Dermis blood vessel endothelial cell (primary cell): ENCODE data around the gene TTLL10. TPM values are rescaled to one million over a fixed set of nuclear protein-coding genes. Genes with fewer than 3 reads are reported as not detected.
A peak's percentile ranks its signal among the peaks of the same experiment; 100 is the strongest.

Experiments used
- DNase-seq: peaks from one replicate; pipeline ENCODE4 v3.0.0; 2010
- total RNA-seq: library from RNA; depleted of rRNA; stranded (reverse); fragments of >200 nt; gene quantifications from 2 replicates; pipeline ENCODE4 v1.2.3, GENCODE V29; 2014

TTLL10 gene
- total RNA-seq, 1 donor from 2014 or later: not detected

DNA sequence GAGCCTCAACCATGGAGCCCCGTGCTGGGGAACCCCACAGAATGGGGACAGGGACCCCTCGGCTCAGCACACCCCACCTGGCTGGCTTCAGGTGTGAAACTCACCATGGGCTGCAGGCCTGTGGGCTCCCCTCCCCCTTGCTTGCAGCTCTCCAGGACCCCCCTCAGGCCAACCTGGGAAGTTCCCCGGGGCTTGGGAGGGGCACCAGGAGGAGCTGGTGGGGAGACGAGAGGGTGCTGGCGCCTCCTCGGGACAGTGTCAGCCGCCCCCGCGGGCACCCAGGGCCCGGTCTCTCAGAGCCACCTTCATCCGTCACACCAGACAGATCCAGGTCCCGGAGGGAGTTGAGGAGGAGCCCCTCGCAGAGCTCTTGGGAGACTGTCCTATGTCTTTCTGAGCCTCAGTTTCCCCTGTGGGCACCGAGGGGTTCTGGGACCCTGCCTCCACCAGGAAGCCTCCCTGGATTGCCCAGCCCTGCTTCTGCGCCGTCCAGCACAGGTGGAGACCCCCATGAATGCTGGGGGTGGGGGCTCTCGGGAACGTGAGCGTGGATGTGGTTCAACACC is 33.4 kb downstream of the TTLL10 start:
- no peak for DNase-seq

DNA sequence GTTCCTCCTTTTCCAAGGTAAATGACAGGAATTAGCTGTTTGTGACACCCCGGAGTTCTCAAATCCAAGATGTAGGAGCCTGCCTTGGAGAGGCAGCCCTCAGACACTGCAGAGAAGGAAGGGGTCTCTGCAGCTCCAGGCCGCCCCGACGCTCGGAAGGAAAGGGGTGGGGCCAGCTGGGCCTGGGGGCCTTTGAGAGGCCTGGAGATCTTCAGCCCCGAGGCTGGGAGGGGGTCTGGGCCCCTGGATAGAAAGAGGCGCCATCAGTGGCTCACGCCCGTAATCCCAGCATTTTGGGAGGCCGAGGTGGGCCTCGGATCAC is 33.9 kb downstream of the TTLL10 start:
- DNase-seq: no peak

DNA sequence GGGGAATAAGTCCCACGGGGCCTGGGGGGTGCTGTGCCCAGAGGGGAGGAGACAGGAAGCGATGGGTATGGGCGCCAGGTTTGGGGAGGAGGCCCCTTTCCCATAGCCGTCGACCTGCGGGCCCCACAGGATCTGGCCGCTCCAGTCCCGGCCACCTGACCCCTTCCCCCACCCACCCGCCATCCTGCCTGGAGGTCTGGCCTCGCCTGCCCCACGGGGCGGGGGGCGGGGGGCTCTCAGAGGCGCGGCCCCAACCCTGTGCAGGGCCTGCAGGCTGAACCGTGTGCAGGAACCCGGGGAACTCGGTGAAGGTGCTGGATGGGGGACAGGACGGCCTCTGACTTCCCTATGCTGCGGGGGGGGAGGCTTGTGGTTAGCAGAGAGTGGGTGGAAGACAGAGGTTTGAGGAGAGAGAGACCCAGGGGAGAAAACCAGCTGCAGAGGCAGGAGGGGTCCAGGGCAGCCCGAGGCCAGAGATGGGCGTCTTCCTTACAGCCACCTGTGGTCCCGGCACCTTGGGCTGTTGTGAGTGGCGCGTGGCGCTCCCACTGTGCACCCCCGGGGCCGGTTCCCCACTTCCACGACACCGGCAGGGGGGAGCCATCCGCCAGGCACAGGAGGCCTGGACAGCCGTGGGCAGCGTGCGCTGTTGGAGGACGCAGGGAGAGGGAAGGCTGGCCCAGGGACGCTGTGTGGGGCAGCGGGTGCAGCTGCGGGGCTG is 35.2 kb downstream of the TTLL10 start:
- DNase-seq: no peak

DNA sequence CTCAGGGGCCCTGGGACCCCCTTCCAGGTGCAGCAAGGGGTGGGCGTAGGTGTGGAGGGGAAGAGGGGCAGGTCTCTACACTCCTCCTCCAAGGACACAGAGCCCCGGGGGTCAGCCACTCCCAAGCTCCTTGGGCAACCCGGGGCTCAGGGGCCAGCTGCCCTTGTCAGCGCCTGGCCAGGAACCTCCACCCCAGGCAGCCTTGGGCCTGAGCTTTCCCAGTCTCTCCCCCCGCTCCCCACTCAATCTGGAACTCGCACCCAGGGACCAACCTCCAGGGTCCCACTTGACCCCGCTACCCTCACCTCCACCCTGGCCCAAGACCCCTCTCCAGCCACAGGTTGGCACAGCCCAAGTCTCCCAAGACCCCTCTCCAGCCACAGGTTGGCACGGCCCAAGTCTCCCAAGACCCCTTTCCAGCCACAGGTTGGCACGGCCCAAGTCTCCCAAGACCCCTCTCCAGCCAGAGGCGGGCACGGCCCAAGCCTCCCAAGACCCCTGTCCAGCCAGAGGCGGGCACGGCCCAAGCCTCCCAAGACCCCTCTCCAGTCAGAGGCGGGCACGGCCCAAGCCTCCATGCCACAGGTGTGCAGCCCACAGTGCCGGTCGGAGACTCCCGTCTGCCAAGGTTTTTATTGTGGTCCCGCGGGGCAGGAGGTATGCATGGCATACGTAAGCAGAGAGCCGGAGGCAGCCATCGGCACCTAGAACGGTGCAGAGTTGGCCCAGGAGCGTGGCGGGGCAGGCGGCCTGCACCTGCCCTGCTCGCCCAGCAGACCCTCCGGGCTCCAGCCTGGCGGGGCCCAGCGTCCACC is 37.3 kb downstream of the TTLL10 start:
- no peak for DNase-seq

DNA sequence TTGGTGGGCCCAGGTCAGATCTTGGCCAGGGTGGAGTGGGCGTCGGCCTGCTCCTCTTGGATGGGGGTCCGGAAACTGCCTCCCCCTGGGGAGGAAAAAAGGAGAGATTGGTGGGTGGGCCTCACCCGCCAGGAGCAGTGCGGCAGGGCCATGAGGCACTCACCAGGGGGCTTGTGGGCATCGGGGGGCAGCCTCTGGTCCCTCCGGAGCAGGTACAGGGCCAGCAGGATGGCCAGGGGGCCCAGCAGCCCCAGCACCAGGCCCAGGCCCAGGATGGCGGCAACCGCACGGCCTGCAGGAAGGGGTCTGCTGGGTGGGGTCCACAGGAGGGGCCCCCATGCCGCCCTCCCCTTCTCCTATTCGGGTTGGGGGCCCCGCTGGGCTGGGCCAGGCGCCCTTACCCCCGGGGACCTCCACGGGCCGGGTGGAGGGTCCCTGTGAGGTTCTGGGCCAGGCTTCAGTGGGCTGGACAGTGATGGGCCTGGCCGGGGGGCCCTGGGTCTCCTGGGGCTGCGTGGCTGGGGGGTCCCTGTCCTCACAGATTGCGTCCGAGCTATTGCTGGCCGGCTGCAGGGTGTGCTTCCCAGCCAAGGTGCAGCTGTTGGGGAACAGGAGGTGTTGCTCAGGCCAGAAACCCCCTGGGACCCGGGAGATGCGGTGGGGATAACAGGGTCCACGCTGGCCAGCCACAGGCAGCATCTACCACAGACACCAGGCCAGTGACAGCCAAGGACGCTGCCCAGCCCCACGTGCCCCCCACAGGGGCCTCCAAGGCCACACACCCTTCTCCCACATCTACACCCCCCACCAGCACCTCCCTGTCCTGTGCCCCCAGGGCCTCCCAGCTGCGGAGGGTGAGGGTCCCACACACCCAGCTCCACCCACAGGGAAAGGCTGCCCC is 38.1 kb downstream of the TTLL10 start:
- DNase-seq: no peak

DNA sequence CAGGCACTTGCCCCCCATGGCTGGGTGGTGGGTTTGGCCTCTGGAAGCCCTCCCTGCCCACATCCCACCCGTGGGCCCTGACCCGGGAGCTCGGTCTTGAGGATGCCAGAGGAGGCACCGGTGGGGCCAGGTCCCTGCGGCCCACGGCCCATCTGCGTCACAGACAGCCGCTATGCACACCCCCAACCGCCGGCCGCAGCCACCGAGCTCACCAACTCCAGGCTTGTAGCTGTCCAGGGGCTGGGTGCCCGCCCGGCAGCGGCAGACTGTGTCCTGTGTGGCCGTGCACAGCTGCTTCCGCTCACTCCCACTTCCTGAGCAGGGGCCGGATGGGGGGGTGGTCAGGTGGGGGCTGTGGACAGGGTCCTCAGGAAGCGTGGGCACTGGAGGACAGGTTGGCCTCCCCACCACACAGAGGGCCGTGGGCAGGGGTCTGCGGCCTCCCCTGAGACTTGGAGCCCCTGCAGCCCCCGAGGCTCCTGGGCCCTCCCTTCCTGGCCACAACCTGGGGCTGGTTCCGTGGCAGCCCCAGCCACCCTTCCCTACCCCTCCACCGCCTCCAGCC is 39.2 kb downstream of the TTLL10 start:
- DNase-seq: peak; percentile 81

DNA sequence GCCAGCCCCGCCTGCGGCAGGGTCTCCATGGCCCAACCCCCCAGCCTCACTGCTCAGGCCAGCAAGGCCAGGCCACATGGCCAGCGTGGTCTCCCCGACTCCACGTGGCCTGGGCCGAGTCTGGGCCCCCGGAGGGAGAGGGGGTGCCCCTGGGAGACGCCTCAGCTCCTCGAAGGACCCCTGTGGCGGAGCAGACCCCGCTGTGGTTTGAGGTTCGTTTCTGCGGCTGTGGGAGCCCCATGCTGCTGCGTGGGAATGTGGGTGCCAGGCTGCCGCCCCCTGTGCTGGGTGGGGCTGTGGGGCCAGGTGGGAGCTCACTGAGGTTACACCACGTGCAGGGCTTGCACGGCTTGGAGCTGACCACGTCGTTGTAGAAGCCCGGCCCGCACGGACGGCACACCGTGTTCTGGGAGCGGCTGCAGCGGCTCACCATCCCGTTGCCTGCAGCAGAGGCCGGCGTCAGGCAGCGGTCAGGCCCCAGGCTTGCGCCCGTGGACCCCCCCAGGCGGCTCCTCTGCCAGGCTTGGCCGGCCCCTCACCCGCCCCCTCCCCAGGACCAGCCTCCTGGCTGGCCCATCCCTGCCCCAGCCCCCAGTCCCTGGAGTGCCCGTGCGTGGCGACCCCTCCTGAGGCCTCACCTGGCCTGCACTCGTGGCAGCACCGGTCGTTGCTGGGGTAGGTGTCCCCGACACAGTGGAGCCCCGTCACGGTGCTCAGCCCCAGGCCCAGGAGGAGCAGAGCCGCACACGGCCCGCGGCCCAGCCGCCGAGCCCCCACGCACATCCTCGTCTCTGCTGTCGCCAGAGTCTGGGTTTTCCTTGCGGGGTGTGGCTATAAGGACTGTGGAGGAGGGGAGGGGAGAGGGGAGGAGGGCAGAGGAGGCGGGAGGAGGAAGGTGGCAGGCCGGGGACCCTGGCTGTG is 39.9 kb downstream of the TTLL10 start, which contains the start of gene TNFRSF4:
TSS of gene TNFRSF4 (minus strand) at position 809 of the 921 bp plus-strand sequence. CDS start at position 783, 26 bp downstream.
- DNase-seq: peak; percentile 23

DNA sequence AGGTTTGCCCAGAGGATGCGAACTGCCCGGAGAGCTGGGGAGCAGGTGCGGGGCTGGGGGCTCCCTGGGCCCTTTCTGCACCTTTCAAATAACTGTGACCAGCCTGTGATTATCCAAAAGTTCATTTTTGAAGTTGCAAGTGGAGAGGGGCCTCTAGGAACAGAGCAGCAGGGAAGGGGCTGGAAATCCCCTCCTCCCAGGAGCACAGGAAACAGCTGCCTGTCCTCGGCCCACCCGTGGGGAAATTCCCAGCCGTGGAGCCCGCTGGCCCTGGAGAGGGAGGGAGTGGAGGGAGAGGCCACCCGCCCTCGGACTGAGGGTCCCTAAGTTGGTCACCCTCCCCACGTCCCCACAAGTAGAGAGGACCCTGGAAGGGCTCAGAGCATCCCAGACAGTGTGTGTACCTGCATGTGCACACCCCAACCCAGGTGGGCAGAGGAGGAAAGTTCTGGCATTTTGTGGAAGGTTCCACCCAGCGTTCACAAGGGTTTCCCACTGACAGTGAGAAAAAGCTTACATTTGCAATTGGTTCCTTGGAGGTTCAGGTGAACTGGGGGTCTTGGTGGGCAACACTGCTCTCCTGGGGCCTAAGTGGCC is 41.5 kb downstream of the TTLL10 start:
- peak; percentile 50 for DNase-seq

DNA sequence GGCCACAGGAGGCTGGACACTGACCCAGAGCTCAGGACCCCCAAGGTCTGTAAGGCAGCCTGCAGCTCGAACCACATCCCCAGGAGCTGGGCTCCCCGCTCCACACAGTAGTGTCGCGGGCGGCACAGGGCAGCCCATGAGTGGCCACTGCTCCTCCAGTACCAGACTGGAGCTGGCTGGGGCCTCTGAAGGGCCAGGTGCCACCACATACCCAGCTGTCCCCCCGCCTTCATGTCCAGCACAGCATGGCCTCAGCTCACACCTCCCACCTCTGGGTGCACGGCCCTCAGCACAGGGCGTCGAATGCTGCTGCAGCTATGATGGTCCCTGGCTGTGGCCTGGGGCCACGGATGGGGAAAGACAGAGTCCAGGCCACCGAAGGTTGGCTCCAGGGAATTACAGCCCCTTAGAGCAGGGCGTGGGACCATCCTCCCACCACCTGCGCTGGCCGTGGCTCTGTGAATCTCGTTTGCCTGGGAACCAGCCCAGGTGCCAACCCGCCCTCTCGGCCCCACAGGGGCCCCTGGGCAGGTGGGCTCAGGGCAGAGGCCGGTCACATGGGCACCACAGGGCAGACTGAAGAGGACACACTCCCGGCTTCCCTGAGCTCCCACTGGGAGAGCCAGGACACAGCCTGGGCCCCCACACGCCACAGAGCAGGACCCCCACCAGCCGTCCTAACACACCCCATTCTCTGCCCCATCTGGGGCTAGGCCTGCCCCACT is 42.4 kb downstream of the TTLL10 start:
- no peak for DNase-seq

DNA sequence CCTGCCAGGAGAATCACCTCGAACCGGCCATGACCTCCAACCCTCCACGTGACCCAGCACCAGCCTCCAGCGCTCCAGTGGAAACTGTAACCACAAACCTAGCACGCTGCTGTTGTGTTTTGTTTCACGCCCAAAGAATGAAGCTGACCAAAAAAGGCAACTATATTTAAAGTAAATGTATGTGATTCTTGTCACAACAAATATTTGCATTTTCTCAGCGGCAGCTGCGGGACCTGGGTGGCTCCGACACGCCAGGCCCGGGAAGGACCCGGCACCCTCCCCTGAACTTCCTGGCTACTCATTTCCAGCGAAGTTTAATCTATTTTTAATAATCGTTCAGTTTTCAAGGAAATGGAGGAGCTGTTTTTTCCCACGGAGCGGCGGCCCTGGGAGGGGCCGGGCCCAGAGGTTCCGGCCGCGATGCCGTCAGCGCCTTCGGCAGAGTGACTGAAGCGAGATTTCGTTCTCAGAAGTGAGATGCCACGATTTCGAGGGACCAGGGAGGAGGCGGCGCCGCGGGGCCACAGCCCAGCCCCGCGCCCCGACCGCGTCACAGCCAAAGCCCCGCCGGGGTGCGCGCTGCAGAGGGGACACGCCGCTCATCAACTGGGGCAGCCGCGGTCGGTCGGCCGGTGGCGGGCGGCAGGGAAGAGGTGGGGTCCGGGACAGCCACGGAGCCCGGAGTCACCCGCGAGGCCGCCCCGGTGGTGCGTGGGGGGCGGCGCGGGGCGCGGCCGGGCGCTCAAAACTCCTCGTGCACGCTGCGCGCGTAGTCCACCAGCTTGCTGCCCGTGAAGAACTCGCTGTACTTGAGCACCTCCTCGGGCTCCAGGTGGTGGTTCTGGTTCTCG is 43.3 kb downstream of the TTLL10 start:
- DNase-seq: no peak

DNA sequence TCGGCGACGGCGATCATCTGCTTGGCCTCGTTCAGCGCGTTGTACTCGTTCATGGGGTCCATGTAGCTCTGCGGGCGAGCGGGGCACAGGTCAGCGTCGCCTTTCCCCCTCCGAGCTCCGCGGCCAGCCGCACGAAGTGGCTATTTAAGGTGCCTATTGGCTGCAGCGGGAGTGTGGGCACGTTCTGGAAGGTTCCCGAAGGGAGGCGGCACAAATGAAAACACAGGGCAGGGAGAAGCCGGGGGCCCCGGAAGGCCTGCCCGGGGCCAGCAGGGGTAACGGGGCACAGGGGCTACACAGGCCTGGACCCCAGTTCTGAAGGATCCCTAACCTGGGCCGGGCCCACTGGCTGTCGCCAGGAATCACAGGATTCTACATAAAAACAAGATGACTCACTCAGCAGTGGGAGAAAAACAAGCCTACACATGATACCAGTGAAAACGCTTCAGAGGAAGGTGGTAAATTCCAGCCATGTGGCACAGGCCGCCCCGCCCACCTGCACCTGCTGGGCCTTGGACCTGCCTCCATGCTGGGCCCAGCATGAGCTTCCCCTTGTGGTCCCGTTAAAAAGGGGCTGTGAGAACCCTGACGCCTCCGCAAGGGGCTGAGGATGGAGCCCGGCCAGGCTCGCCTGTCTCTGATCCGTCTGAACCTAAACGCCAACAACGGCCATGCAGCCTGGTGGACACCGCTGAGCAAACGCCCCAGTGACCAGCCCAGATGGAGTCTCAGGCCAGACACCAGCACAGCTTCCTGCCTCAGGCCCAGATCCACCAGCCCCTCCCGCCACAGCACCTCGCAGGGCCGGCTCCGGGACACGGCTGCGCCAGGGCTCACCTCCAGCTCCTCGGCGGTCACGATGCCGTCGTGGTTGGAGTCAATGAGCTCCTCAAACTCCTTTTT is 44.2 kb downstream of the TTLL10 start:
- DNase-seq: peak; percentile 62

DNA sequence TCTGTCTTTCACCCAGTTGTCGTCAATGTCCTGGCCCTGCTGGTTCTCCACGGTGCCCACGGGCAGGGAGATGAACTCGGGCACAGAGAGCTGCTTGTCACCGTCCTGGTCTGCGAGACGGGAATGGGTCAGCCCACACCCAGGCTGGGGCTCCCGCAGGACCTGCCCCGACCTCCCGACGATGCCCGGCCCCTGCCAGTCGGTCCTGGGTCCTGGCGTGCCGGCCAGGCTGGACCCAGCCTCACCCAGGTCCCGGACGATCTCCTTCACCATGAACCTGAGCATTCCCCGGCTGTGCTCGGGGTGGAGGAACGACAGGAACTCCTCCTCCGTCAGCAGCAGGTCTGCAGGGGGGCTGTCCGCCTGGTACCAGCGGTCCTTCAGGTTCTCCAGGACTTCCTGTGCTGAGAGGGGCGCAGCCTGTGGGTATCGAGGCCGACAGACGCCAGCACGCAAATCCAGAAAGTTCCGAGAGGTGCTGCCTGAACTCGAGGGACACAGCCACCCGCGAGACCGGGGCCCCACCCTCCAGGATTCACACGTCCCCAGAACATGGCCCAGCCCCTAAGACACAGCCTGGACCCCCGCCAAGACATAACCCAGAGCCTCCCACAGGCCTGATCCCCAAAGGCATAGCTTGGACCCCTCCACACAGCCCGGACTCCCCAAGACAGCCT is 45.0 kb downstream of the TTLL10 start:
- no peak for DNase-seq

DNA sequence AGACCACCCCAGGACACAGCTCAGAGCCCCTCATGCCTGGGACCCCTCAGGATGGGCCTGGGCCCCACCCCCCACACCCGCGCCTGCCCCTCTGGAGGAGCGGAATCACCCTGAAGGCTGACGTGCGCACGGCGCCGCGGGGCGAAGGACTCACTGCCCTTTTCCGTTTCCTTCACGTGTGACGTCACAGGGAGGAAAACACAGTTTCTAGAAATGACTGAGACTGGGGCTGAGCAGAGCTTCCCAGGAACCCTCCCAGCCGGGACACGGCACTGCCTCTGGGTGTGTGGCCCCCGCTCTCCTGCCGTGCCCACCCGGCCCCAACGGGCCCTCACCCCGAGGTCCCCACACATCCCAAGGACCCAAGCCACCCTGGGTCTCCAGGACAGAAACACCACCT is 45.7 kb downstream of the TTLL10 start:
- DNase-seq: no peak

DNA sequence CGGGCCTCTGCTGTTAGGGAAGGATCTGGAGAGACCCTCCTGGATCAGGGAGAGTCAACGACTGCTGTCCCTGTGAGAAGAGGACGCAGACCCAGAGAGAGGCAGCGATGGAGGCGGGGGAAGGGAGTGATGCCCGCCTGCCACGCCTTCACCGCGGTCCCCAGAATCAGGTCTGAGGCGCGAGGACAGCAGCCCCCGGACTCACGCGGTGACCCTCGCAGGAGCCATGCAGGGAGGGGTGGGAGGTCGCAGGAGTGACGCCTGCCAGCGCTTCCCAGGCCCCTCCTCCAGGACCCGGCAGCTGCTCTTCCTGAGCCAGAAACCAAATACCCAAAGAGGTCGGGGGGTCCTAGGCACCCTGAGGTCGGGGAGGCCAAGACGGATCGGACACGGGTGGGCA is 46.5 kb downstream of the TTLL10 start:
- no peak for DNase-seq

DNA sequence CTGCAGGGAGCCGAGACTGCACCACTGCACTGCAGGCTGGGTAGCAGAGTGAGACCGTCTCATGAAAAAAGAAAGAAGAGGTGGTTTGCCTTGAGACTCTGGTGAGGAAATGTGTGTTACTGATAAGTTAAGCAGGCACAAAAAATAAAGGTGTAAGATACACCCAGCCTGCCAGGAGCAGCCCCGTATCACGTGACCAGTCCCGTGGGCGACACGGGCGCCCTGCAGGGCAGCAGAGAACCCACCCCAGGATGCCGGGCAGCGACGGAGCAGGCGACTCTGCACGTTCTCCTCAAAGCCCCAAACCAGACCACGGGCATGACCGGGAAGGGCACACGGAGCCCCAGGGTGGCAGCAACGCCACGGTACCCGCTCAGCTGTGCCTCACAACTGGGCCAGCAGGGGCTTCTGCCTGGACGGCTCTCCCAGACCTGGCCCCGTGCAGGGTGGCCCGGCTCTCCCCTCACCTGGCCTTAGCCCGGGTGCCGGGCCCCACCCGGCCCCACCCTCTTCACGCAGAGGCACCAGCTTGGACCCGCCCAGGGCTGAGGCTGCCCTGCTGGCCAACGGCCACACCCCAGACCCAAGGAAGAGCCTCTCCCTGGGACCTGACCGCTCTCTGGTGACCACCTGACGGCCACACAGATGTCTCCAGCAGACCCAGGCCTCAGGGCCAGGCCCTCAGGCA is 48.4 kb downstream of the TTLL10 start:
- no peak for DNase-seq

DNA sequence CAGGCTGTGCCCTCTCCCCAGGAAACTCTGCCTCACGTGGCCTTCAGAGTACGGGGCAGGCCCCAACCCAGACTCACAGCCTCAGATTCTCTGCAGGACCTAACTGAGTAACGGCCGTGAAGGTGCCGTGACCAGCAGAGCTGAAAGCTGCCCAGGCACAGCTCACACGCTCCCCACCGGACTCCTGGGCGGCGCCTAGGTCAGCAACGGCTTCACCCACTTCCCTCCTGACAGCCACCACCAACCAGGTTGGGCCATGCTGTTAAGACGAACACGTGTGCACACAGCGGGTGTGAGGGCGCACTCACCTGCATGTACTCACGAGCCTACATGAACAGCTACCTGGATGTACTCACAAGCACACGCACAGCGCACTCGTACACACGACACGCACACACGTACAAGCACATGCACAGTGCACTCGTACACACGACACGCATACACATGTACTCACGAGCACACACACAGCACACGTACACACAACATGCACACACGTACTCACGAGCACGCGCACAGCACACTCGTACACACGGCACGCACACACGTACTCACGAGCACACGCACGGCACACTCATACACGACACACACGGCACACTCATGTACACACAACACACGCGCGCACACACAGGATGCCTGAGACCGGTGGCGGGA is 49.0 kb downstream of the TTLL10 start:
- DNase-seq: no peak
